ENCODE results near the gene CDC42BPB.

GRCh38 chr14:103090481-103091020 is 33.2 kb upstream of the CDC42BPB start:
- TF ChIP-seq ZBTB11 (tag by site-specific recombination; conservative IDR thresholded peaks at IDR 0.05; ENCODE audit: low read depth) (no peak), CTCF (tag by site-specific recombination; IDR thresholded peaks at IDR 0.05) (no peak), PRDM1 (tag by site-specific recombination; IDR thresholded peaks at IDR 0.05) (no peak), ZNF114 (tag by site-specific recombination; IDR thresholded peaks at IDR 0.05) (no peak)
